ENCODE data around the gene FBXO41.

The FBXO41 gene

GRCh38 chr2:73290049-73290839 is 6.0 kb upstream of the FBXO41 start:
- peak; percentile 57 for DNase-seq (ENCODE audit: low spot score)

DNA sequence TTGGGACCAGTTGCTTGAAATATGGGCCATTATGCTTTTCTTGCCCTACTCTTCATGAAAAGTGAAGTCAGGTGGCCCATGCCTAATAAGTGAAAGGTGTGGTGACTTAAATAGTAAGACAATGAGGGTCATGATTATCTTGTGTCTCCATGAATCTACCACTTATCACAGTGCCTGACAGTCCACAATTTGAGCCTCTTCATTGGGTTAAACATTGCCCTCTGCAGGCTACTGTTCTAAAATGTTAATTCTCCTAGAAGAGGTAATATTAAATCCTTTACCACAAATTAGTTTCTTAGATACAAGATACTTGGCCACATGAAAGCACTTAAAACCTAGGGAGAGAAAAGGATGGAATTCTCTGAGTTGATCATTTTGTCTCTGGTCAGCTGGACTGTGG is 5.0 kb upstream of the FBXO41 start:
- no peak for DNase-seq (ENCODE audit: low spot score)

DNA sequence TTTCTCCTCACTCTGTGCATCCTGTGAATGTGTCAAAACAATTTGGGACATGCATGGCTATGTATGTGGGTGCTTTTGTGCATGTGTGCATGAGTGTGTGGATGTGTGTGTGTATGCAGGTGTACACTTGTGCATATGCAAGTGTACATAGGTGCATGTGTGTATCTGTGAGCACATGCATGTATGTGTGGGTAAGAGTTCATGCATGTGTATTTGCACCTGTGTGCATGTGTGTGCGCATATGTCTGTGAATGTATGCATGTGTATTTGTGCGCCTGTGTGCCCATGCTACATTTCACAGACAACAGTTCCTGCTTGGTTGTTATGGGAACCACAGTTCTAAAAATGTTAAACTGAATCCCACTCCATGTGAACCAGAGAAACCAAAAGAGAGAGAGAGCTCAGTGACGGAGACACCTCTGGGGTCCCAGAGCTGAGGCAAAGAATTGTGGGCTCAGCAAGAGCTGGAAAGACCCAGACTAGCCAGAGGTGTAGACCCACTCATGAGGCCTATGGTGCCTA is 1.9 kb upstream of the FBXO41 start:
- no peak for DNase-seq (ENCODE audit: low spot score)

- no peak for DNase-seq (ENCODE audit: low spot score)
These were observed 971 bp upstream of the FBXO41 start for GRCh38 chr2:73285159-73285739.

DNA sequence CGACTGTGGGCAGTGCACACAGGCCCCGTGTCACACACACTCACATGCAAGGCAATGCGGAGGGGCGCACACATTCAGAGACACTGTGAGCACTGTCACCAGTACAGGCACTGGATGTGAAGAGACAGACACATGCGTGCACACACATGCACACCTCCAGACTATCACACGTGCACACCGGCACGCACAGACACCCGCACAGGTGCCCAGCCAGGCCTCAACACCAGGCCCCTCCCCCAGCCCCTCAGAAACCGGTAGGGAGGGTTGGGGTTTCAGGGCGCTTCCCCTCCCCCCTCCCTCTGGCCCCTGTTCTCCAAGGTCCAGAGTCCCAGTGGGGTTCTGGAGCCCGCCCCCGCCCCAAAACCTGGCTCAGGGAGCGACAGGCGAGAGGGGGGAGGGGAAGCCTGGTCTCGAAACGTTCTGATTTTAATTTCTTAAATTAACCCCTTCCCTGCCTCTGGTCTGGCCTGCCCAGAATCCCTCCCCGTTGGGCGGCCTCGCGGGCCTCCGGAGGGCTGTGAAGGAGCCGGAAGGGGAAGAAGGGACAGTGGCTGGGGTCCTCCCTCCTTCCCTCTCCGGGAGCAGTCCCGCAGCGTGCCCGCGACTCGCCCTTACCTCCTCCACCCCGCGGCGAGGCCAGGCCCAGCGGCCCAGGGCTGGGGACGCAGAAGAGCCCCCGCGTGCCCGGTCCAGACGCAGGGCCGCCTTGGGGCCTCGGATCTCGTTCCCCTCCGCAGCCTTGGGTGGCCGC is 558 bp downstream of the FBXO41 start:
- peak; percentile 45 for DNase-seq (ENCODE audit: low spot score)

DNA sequence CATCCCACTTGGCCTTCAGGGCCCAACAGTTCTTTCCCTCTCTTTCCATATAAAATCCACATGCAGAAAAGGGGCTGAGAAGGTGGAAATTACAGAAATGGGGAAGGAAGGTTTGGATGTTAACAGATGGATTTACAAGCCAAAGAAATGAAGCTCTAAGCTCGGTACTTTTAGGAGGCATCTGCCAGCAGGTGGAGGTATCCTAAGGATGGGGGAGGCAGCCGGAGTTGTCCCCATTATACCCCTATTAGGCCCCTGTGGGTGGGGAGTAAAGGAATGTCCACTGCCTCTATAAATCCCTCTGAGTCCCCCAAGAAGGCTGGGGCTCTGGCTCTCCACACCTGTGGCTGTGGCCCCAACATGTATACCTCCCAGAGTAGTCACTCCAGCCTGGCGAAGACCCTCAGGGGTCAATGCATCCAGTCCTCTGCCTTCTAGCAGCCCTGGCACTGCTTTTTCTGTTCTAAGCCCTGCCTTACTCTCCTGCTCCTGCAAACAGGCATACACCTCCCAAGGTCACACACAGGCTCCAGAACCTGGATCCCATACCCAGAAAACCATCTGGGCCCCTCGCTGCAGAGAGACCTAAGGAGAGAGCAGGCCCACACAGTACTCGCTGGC is 1.2 kb downstream of the FBXO41 start:
- no peak for DNase-seq (ENCODE audit: low spot score)

DNA sequence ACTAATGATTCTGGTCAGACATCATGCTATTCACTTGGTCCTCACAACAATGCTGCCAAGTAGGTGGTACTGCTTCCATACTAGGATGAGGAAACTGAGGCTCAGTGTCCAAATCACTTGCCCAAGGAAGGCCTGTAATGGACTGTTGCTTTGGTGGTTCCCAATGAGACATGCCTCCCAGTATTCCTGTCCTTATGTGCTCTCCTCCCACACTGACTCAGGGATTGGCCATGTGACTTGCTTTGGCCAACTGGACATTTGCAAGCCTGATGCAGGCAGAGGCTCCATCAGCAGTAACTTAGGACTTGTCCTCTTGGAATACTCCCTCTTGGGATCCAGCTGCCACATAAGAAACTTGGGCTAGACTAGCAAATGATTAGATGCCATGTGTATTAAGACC is 3.0 kb downstream of the FBXO41 start:
- DNase-seq (ENCODE audit: low spot score): no peak

GRCh38 chr2:73279852-73280251 is 4.4 kb downstream of the FBXO41 start:
- no peak for DNase-seq (ENCODE audit: low spot score)

GRCh38 chr2:73272270-73272669 is 12.0 kb downstream of the FBXO41 start:
- no peak for DNase-seq (ENCODE audit: low spot score)

- no peak for DNase-seq (ENCODE audit: low spot score)
These were observed 14.4 kb downstream of the FBXO41 start for GRCh38 chr2:73269686-73270465.

GRCh38 chr2:73268830-73269685 is 15.2 kb downstream of the FBXO41 start:
- DNase-seq (ENCODE audit: low spot score): peak; percentile 59

GRCh38 chr2:73268366-73268829 is 15.9 kb downstream of the FBXO41 start:
- DNase-seq (ENCODE audit: low spot score): no peak

DNA sequence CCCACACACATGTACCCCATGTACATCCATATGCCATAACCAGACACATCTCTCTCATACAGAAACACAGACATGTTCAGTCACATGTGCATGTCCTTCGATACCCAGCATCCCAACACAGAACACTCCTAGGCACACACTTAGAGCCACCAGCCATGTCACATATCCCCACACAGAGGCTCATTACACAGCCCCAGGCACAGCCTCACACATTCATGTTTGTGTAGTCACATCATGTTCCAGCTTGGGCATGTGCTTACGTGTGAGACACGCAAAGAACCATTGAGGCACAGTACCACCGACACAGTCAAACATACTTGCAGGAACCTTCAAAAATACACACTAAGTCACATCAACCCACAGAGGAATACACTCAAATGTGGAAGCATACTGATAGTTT is 17.3 kb downstream of the FBXO41 start:
- no peak for DNase-seq (ENCODE audit: low spot score)

- DNase-seq (ENCODE audit: low spot score): no peak
These were observed 18.0 kb downstream of the FBXO41 start for GRCh38 chr2:73266061-73266901.

- DNase-seq (ENCODE audit: low spot score): no peak
These were observed 18.8 kb downstream of the FBXO41 start for GRCh38 chr2:73265298-73266060.

DNA sequence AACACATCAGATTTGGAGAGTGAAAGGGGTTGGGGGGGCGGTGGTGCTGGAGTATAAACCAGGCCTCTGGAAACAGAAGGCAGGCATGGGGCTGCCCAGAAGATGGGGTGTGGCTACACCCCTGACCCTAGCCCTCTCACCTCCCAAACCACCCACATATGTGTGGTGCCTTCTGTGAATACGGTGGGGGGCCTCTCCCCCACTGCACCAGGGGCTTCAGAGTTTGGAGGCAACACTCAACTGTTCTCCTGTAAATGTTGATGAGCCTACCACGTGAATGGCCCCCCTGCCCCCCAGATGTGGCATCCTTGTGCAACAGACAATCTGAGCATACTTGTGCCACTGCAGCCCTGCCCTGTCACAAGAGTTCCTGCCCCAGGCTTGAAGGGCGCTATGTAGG is 19.5 kb downstream of the FBXO41 start:
- DNase-seq (ENCODE audit: low spot score): no peak

DNA sequence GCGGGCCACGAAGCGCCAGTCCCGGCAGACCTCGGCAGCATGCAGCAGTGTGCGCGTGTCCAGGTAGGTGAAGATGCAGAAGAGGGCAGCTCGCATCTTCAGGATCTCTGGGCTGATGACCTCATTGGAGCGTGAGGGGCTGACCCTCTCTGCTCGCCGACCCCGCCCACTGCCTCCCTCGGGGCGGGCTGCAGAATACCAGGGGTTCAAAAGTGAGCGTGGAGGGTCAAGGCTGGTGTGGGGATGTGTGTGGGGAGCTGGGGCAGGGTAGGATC is 20.0 kb downstream of the FBXO41 start:
- no peak for DNase-seq (ENCODE audit: low spot score)

DNA sequence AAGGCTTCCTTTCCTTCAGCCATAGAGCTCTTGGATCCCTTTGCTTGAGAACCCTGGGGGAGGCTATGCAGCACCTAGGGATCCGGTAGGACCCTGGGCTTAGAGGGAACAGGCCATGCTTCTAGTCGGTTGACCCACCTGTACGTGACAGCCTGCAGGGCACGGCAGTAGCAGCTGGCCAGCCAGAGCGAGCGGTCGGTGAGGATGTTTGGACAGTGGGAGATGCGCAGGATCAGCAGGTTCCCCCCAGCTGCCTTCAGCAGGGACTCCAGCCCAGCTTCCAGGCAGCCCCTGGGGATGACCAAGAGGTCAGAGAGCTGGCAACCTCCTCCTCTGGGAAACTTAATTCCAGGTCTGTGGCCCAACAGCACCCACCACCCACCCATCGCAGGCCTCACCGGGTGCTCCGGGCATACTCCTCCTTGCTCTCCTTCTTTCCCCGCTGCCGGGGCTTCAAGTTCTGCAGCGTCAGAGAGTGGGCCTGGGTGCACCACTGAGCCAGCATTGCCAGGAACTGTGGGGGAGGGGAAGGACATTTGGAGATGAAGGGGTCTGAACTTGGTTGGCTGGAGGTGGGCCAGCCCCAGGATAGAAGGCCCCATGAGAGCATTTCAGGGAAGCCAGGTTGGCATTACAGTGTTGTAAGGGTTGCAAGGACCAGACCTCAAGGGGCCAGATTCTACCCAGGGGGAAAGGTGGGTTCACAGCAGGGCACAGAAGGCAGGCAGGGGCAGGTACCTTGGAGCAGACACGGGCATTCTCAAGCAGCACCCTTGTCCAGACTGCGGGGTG is 20.5 kb downstream of the FBXO41 start:
- DNase-seq (ENCODE audit: low spot score): no peak

All from AG08396 (cell line).